Stimulated activated CD4-positive, alpha-beta T cell treated with anti-CD3 and anti-CD28 coated beads, Interleukin-1b, Interleukin-23, amount 100 ng/mL, for 48 hours (primary cell): ENCODE measurements around the gene NUP93.

Experiments used
- DNase-seq: peaks from one replicate; pipeline ENCODE4 v3.0.0-alpha.2; 2020

The NUP93 gene

DNA sequence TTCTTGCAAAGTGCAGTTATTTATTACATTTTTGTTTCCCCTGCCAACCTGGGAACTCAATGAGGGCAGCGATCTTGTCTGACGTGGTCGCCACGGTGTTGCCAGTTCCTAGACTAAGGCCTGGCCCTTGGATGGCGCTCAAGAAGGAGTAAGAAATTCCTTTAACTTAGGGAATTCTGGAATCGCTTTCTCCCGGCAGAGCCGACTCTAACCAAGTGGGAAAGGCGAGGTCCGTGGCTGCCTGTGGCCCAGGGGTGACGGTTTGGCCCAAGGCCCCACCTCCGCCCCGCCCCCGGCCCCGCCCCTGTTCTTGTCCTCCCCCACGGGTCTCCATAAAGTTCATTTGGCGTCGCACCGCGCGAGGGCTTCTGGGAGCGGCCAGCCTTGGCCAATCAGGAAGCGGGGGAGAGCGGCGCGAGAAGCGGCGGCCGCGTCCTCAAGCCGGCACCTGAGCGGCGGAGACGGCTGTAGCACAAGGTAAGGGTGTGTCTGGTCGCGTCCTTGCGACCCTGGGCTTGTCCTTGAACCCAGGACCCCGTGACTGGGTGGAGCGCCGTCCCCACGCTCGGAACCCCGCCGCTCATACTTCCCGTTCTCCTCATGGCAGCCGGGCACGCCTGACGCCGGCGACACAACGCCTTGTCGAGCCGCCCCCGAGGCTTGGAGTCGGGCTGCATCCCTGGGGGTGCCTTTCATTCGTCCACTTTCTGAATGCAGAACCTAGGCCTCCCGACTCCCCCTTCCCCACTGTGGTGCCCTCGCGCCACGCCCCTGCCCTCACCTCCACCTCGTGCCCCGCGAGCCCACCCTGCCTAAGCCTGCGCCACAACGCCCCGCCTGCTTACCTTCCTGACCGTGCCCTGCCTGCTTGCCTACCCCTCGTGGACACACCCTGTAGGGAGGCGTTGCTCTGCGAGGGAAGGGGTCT is at the start of gene NUP93:
Gene NUP93, plus strand, starts transcription at position 395 of the 928 bp plus-strand sequence. CDS start 18,119 bp downstream, outside the sequence.
- peak; percentile 91 for DNase-seq

DNA sequence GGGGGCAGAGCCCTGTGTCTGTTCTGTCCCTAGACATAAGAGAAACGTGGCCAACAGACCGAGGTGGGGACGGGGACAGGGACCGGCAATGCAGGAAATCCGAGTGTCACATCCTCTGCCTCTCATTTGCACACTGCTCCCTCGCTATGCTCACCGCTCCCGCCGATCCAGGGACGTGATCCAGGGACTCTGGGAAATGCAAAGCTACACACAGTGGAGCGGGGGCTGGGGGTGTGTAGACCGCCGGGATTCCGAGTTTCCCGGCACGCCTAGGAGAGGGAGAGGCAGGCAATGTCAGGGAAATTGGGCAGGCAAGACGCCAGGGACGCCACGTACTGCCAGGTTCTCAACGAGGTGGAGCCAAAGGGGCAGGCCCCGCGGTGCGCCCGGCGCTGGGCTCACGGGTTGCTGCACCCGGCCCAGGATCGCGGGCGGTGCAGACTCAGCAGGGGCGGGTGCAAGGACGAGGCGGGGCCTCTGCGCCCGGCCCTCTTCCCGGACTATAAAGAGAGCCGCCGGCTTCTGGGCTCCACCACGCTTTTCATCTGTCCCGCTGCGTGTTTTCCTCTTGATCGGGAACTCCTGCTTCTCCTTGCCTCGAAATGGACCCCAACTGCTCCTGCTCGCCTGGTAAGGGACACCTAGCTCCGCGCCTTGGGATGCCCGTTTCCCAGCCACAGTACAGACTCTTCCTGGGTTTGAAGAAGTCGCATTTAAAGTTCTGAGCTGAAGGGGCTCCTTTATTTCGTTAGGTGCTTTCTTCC is 47.8 kb upstream of the NUP93 start, which contains the start of gene MT1X:
Gene MT1X, plus strand, starts transcription at position 532 of the 764 bp plus-strand sequence. Its CDS starts 71 bp downstream, at position 603.
- peak; percentile 92 for DNase-seq

DNA sequence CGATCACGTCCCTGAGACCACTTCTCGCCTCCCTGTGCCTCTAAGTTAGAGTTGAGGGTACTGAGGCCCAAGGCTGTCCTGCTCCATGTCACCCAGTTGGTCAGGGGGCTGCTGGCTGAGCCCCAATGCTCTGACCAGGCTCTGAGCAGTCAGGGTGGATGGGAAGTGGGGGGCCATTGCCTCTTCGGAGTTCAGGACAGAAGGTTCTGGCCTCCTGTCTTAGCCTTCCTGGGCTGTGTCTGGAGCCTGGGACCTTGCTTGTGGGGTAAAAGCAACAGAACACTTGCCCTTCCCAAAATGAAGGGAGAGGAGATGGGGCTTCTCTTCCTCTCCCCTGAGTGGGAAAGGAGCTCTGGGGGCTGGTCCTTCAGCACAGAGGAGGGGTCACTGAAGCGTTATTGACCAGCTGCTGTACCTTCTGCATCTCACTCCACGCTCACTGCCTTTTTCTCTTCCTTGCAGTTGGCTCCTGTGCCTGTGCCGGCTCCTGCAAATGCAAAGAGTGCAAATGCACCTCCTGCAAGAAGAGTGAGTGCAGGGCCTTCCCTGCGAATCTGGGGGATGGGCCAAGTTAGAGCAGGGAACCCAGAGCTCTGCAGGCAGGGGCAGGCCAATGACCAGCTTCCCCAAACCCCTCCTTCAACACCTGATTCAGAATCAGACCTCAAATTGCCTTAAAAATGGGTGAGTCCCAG is 47.1 kb upstream of the NUP93 start:
- DNase-seq, result no peak

DNA sequence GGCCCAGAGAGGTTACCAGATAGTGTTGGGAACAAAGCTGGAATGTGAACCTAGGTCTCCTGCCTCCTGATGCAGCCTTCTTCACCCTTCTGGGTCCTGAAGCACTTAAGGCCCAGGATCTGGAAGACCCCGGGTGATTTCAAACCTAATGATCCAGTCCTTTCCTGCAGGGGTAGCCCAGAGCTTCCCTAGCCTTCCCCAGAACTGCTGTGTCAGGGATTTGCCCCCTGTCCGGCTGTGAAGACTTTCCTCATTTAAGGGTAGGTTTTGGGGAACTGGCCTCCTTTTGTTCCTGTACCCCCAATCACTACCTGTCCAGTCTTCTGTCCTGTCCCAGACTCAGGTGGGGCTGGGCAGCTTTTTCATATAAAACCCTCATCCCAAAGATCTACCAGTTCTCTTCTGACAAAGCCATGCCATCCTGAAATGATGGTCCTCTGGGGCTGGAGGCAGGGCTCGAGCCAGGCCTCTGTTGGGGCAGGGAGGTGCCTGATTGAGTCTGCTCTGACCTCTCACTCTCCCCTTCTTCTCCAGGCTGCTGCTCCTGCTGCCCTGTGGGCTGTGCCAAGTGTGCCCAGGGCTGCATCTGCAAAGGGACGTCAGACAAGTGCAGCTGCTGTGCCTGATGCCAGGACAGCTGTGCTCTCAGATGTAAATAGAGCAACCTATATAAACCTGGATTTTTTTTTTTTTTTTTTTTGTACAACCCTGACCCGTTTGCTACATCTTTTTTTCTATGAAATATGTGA is 46.3 kb upstream of the NUP93 start:
- DNase-seq, result no peak

DNA sequence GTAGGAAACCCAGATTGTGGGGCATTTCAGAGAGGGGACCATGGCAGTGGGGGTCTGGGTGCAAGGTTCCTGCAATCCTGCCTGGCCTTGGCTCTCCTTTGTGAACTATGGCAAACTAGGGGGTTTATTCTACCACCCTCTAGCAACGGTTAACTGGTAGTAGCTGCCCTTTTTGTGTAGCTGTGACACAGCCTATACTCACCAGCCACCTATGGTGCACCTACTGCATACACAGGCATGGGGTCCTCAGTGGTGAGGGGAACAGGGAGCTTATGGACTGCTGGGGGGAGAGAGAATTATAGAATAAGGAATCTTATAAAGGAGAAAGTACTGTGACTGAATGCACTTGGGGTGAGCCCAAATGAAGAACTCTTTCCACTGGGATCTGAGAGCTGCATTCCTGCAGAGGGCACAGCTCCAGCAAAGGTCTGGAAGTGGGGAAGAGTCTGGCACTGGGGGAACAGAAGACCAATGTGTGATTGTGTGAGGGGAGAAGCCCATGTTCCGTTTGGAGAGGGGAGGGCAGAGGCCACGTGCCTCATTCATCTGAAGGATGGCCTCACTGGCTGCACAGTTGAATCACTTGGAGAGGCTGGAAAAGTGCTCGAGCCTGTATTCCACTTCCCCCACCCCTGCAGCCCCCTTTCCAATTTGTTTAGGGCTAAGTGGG is 45.5 kb upstream of the NUP93 start:
- DNase-seq, result no peak

DNA sequence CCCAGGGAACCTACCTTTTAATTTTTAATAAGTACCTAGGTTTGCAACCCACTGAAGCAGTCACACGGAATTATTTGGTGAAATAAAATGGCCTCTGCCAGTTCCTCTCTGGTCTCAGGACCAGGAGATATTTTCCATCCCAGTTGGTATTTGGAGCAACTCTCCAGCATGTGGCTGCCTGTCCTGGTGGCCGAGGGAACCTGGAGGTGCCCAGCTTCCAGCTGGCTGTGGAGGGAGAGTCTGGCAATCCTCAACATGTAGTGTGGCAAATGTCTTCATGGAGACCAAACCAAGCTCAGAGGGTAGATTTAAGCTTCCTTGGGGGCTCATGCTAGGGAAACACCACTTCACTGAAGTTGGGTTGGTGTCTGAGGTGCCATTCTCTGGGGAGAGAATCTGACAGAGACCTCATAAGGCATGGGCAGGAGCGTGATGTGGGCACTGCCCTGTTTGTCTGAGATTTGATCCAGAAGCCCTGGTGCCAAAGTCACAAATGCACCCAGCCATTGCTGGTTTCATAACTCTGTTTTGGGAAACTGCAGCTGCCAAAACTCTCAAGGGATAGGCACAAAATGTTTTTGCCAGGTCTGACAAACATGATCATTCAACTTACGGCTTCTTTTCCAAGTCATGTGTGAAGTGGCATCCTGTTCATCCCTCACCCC is 44.9 kb upstream of the NUP93 start:
- no peak for DNase-seq

DNA sequence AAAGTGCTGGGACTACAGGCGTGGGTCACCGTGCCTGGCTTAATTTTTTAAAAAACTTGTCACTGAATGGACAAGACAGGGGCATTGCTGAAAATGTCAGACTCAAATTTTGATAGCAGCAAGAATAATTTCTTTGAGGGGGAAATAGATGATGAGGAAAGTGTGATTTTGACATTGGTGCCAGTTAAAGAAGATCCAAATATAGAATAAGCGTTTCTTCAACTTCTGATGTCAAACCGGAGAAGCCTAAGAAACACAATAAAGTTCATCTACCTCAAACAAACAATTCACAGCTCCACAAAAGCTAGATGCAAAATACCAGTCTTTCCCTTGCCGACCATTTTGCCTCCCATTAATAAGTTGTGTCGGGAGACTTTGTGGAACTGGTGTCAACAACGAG is 43.2 kb upstream of the NUP93 start:
- DNase-seq, result no peak

DNA sequence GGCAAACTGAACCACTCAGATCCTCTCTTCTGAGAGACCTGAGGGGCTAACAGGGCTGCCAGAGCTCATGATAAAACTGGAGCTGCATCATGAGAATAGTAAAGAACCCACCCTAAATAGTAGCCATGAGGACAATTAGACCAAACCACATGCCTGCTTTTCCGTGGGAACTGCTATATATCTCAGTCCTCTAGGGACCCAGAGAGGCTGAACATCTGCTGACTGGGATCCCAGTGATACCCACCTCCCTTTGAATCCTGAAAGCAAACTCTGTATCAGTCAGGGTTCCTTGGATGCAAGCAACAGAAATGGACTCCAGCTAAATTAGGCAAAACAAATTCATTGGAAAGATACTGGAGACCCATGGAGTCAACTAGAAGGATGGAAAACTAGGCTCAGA is 41.2 kb upstream of the NUP93 start:
- no peak for DNase-seq

DNA sequence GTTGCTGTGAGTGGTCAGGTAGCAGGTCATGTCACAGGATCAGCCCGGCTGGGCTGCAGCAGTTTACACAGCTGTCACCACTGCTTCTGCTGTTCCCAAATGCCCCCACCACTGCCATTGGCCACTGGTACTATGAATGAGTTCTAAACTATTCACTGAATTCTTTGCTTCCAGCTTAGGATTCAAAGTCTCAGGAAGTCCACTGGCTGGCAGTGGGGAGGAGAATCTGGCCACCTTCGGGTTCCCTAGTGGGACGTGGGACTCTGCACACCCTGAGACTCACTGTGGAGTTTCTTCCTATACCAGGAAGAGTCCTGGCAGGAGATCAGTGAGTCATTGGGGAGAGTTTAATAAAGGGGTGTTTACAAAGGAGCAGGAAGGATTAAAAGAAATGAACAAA is 40.8 kb upstream of the NUP93 start:
- DNase-seq, result no peak

DNA sequence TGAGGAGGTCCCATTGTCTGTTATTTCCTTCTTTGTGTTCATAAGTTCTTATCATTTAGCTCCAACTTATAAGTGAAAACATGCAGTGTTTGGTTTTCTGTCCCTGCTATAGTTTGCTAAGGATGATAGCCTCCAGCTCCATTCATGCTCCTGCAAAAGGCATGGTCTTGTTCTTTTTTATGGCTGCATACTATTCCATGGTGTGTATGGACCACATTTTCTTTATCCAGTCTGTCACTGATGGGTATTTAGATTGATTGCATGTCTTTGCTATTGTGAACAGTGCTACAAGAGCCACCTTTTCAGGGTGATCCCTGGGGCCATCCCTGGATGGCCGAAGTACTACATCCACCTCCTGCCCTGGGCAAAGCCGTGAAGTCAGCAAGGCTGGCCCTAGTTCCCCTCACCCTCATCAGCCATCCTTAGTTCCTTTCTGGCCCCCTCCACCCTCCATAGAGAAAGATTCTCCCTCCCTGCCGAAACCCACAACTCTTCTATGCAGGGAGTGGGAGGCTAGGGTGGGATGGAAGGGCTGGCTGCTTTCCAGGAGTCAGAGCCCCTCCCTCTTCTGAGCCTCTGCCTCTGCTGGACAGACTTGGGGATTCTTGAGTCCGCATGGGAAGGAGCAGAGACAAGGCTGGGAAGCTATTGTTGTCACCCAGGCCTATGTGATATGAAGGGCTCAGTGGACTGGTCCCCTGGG is 39.4 kb upstream of the NUP93 start:
- DNase-seq, result no peak

DNA sequence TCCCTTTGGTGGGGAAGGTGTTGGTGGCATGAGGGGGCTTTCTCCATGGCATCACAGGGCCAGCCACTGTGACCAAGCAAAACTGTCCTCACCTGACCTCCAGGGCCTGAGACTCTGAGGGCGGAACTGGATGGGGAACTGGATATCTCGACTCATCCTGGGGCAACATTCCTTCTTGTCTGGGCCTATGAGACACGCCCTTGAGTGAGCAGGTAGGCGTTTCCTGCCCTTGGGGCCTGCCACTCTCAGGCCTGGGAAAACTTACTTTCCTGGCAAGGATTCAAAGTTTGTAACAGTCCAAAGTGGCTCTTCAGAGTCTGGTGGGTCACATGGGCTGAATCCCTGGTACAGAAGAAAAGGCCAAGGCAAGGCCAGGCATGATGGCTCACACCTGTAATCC is 38.0 kb upstream of the NUP93 start:
- DNase-seq, result no peak

DNA sequence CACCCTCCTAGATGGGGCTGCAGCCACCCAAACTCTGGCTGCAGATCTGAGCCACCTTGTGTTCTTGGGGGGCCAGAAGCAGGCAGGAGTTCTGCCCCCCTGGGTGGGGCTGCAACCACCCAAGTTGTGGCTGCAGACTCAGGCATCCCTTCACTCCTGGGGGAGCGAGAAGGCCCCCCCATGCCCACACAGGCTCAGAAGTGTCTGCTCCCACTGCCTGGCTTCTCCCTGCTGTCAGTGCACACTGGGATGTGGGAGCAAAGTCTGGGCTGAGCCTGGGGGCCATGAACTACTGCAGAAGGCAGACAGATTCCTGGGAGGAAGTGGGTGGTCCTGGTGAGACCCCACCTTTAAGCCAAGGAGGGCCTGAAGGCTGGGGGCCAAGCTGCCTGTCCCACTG is 34.7 kb upstream of the NUP93 start:
- no peak for DNase-seq

DNA sequence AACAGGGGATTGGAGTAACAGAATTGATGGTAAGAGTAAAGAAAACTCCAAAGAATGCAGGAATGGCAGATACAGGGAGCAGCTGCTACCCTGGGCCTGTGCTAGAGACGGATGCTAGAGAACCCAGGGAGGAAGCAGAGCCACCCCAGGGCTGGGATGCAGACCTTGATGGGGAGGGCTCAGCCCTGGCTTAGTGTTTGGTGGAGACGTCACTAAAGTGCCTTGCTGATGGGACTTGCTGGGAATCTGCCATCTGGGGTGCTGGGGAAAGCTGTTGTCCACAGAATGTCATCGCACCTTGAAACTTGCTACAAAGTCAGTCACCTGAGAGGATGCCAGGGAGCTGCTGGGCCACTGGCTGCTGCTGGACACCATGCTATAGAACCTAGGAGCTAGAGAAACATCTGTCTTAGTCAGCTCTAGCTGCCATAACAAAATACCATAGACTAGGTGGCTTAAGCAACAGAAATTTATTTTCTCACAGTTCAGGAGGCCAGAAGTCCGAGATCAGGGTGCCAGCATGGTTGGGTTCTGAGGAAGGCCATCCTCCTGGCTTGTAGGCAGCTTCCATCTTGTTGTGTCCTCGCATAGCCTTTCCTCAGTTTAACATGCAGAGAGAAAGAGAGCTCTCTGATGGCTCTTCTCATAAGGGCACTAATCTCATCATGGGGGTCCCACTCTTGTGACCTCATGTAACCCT is 32.3 kb upstream of the NUP93 start:
- no peak for DNase-seq

DNA sequence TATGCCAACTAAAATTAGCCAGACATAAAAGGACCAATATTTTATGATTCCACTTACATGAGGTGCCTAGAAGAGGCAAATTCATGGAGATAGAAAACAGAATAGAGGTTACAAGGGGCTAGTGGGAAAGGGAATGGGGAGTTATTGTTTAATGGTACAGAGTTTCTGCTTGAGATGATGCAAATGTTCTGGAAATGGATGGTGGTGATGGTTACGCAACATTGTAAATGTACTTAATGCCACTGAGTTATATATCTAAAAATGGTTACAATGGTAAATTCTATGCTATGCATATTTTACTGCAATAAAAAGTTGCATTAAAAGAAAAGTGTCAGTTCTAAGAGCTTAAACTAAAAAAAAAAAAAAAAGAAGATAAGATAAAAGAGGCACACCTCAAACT is 29.7 kb upstream of the NUP93 start:
- DNase-seq, result no peak

DNA sequence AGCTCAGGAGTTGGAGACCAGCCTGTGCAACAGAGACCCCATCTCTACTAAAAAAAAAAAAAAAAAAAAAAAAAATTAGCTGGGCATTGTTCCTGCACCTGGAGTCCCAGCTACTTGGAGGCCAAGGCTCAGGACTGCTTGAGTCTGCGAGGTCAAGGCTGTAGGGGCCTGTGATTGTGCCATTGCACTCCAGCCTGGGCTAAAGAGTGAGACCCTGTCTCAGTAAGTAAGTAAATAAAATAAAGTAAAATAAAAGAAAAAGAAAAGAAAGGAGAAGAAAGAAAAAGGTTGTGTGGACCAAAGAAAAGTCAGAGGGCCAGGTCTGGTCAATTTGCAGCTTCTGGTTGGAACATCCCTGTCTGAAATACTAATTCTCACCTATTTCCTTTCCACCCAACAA is 29.3 kb upstream of the NUP93 start:
- no peak for DNase-seq

DNA sequence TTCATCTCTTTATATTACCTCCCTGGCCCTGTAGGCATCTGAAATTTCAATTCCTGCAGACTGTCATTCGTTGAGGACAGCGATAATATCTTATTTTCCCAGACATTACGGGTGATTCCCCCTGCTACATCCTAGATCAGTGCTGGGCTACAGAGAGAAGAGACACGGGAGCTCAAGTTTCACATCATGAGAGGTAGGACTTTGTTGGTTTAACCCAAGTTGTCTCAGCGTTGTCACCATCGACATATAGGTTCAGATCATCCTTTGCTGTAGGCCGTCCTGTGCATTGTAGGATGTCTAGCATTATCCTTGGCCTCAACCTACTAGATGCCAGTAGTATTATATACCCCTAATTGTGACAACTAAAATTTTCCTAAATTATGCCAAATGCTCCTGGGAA is 28.4 kb upstream of the NUP93 start:
- no peak for DNase-seq

DNA sequence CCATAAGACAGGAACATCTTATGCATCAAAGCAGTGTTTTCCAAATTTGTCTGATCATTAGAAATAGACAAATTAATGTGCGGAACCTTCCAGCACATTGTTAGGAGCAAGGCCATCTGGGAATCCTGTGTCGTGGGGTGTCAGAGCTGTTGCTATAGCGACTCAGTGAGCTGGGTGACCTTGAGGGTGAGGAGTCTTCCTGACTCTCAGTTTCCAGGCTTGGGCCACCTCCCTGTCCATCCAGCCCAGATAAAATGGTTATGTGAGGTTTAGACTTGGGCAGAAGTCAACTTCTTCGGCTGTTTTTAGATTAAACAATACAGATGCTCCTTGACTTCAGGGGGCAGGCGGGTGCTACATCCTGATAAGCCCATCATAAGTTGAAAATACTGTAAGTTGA is 27.1 kb upstream of the NUP93 start:
- no peak for DNase-seq

DNA sequence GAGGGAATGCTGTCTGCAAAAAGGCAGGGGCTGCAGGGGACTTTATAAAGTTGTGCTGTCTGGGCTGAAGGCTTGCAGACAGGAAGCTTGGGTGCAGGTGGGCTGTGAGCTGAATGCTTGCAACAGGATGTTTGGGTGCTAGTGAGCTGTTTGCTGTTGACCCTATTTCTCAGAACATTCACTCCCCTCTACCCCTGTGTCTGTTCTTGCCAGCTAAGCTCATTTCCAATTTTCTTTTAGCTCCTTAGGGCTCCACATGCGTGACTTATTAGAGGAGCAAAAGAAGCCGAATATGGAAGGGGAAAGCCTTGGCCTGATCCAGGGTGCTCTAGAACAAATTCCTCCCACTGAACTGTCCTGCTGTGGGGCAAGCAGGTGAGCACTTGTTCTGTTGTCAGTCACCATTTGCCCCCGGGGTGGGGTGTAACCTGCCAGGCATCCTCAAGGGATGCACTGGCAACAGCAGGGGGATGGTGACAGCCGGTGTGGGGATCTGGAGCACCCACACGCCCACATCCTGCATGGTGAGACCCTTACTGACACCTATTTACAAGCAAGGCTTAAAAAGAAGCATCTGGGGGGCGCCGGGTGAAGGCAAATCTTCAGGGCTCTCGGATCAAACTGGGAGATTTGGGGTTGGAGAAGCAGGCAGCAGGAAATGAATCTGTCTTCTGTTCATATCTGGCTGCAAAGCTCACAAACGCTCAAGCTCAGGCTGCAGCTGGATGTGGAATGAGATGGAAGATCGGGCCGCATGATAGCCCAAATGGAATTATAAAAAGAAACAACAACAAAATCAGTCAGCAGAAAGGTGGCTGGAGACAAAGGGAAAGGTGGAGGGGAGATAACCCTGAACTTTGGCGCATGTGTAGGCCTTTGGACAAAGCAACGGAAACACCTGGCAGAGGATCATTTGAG is 21.1 kb upstream of the NUP93 start:
- no peak for DNase-seq

DNA sequence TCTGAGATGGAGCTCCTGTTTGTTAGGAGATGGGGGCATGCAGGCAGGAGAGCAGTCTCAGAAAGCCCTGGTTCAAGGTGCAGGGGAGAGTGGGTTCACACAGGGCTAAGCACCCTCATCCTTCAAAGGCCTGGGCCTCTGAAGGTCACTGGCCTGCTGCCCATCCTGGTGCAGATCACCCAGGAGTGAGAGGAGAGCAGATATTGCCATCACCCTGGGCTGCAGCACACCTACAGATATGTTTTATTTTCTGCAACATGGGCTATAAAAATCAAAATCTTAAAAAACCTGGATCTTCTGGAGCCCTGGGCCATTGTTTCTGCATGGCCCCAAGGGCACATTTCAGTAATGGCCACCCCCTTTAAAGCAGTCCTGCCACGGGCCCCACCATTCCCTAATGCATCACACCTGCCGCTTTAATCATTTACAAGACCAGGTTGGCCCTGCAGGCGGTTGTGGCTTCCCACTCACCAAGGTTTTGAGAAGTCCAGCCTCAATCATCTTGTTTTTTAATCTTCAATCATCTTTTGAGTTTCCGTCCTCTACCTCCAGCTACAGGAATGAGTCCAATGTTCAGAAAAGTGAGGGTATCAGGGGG is 20.4 kb upstream of the NUP93 start:
- no peak for DNase-seq
